Inflammatory macrophage treated with lipopolysaccharide for 1 hour (primary cell): ENCODE results near the gene IL1RAPL1.

Source experiments
- DNase-seq, 2 donors: peaks; one replicate each; pipeline ENCODE4 v3.0.0-alpha.2; 2020 to 2022

The IL1RAPL1 gene

GRCh38 chrX:29138003-29138402, 550.8 kb downstream of the IL1RAPL1 start:
- no peak for DNase-seq

DNA sequence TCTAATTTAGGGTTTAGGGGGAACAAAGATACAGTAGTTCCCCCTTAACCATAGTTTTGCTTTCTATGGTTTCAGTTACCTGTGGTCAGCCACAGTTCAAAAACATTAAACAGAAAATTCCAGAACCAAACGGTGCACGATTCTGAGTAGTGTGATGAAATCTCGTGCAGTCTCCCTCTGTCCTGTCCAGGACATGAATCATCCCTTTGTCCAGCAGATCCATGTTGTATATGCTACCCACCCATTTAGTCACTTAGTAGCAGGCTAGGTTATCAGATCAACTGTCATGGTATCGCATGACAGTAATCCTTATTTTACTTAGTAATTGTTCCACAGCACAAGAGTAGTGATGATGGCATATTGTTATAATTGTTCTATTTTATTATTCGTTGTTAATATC, 556.1 kb downstream of the IL1RAPL1 start:
- DNase-seq: no peak

DNA sequence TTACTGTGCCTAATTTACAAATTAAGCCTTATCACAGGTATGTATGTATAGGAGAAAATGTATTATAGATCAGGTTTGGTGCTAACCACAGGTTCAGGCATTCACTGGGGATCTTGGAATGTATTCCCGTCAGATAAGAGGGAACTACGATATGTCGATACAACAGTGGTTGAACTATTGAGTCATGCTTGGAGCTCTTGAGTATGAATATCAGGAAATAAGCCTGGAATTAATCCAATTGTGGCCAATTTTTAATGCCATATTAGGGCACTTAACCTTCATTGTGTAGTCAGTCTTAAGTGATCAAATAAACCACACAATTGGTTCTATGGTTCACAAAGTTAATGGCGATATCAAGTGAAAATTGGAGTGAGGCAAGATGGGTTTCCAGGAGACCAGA, 556.5 kb downstream of the IL1RAPL1 start:
- no peak for DNase-seq

DNA sequence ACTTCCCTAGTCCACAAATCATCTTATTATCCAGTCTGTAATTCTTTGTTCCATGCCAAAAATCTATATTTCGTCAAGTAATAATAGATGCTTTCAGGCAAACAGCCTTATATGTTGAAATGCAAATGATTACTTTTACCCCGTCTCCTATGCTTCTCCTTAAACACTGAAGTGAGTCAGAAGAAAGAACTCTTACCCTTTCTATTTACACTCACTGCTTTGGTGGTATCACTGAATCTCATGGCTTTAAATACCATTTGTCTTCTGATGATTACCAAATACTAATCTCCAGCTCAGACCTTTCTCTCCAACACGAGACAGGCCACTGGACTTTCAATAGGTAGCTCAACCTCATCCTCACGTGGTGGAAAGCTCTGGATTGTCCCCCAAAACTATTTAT, 558.1 kb downstream of the IL1RAPL1 start:
- no peak for DNase-seq

GRCh38 chrX:29148511-29148910, 561.3 kb downstream of the IL1RAPL1 start:
- no peak for DNase-seq

GRCh38 chrX:29155286-29155685, 568.0 kb downstream of the IL1RAPL1 start:
- DNase-seq: no peak

DNA sequence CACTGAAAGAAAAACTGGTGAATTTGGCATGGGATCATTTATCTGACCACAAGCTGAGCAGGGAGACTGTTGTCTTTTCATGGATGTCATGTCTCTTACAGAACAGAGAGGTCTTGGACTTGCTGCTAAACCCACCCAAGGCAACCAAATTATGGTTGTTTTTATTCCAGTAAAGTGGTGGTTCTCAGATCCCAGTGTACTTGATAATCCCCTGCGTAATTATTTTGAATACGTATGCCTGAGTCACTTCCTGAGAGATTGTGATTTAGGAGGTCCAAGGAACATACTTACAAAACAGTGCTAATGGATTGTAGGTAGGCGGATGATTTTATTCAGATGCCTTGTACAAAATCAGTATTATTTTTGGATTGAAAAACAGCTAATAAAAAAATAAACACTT, 585.6 kb downstream of the IL1RAPL1 start:
- no peak for DNase-seq

DNA sequence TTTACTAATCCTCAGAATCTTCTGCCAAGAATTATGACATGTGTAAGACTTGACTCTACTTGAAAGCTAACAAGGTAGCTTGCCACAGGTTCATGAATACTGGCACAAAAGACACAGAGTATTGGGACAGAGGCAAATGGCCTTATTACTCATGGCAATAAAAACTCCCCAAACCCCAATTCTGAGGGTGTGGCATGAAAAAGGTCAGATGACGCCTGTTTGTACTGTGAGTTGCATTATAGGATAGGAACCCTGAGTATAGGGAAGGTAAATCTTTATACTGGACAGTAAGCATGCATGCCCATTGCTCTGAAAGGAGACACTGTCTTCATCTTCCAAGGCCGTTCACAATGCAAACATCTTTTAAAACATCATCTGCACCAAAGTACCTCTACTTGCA, 600.0 kb downstream of the IL1RAPL1 start:
- no peak for DNase-seq

- DNase-seq: no peak
These were observed 609.3 kb downstream of the IL1RAPL1 start for GRCh38 chrX:29196501-29196900.

GRCh38 chrX:29215251-29215650, 628.0 kb downstream of the IL1RAPL1 start:
- DNase-seq: no peak

DNA sequence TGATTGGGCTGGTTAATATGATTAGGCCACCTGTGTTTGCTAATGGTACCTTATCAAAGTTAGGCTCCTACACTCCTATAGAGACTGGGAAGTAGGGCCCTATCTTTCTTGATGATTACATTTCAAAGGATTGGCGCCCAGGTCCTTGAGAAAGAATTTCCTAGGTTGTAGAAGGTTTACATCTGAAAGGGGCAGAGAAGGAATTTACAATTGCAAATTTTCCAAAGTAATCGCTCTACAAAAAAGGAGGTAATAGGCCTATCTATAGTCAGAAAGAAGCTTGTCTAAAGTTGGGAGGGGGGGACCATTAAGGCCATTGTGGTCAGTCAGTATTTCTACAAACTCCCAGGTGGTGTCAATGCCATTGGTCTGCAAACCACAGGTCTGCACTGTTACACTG, 638.4 kb downstream of the IL1RAPL1 start:
- no peak for DNase-seq

DNA sequence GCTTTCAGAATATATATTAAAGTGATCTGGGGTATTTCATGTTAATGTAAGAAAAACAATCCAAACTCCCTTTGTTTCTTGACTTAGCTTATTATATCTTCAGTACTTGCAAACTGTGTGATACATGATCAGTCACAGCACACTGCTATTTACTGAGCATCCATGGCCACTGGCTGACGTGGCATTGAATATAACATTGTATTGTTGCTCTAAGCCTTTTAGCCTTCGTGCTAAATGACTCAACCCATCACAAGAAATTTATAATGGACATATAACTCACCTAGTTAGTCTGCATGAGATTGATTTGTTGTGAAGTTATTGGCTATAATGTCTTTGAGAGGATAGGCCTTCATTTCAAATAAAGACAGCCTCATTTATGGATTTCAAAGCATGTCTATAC, 642.6 kb downstream of the IL1RAPL1 start:
- no peak for DNase-seq

- no peak for DNase-seq
These were observed 644.6 kb downstream of the IL1RAPL1 start for GRCh38 chrX:29231800-29232199.

GRCh38 chrX:29233592-29234183, 646.4 kb downstream of the IL1RAPL1 start:
- no peak for DNase-seq

- DNase-seq: no peak
These were observed 650.7 kb downstream of the IL1RAPL1 start for GRCh38 chrX:29237972-29238371.

DNA sequence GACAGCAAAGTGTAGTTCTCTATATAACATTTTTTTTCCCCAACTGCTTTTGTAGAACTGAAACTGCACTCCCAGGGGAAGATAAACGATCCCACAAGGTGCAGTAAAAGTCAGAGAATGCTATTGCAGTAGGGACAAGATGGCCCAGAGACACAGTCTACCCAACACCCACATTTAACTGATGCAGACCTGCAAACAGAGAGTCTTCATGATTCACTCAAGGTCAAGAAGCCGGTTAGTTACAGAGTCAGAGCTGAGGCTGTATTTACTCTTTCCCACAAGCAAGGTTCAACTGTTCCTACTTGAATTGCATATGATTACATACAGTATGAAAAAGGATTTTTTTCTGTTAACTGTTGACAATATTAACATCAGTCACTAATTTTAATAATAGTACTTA, 654.6 kb downstream of the IL1RAPL1 start:
- DNase-seq: no peak

DNA sequence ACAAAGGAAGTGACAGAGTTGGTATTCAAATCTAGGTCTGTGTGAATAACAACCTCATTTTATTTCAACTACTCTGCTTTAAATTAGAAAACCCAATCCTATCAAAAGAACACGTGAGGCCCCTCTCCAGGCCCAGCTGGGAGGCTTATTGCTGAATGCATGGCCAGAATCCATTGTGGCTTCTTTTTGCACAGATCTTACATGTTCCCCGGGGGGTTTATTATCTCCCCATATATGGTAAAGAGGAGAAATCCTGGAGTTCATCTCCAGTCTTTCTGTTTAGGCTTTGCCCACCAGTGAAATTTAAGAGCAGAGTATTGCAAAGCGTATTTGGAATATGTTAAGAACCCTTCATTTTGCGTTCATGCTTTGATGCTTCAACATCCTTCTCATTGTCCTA, 655.6 kb downstream of the IL1RAPL1 start:
- DNase-seq: no peak

DNA sequence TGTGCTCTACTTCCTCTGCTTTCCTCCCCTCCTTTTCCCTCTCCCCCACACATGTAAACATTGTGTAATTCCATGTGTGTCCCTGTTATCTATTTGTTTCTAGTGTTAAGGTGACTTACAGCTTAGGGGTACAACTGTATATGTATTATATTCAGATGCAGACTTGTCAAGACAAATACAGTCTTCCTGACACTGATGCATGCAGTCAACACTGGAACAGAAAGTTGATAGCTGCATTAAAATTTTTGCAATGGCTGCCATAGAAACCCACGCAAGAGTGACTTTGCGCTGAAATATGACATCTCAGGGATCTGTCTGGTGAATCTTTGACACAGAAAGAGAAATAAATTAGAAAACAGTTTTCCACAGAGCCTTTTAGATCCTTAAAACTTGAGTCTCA, 656.7 kb downstream of the IL1RAPL1 start:
- no peak for DNase-seq

DNA sequence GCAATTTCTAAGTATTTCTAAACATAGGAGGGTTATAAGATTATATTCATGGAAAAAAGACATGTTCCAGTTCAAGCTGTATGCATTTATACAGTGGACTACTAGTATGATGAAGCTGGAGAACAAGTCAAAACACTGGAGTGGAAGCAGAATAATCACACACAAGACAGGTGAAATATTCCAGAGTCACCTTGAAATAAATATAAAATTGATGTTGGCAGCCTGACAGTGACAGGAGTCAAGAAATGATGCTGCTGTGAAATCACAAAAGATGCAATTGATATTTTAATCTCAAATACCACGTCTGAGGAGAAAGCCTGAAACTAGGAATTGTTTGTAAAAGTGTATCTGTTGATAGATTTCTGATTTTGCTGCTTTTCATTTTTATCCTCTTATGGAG, 667.3 kb downstream of the IL1RAPL1 start:
- DNase-seq: no peak

DNA sequence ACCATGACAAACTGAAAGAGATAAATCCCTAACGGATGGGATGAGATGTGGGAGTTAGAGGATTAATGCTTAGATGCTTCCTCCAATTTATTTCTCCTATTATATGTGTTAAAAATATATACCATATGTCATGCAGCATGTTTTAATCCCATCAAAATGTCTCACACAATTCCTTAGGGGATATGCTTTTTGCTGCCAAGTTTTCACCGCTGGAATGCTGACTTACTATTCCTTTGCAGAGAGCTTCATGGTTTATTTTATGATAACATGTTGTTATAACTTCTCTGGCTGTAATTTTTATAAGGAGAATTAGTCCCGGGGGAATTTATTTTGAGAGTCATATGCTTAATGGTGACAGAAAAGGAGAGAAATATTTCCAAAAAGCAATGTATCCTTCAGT, 670.3 kb downstream of the IL1RAPL1 start:
- no peak for DNase-seq

DNA sequence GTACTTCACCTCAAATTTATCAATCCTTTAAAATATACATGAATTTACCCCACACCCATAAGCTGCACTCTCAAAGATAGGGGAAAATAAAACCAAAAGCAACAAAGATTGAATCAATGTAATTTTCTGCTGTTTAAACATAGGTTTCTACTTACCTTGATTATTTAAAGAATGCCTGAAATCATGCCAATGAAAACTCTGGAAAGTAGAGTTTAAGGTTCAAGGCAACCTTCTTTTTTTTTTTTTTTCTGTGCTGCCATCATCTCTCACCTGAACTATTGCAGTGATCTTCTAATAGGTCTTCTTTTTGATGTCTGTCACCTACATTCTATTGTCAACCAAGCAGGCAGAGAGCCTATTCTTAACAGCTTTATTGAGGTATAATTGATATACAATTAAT, 682.1 kb downstream of the IL1RAPL1 start:
- no peak for DNase-seq

- no peak for DNase-seq
These were observed 687.3 kb downstream of the IL1RAPL1 start for GRCh38 chrX:29274517-29274916.

- DNase-seq: no peak
These were observed 688.7 kb downstream of the IL1RAPL1 start for GRCh38 chrX:29275928-29276327.

GRCh38 chrX:29281078-29281742, 694.0 kb downstream of the IL1RAPL1 start:
- no peak for DNase-seq

- no peak for DNase-seq
These were observed 698.4 kb downstream of the IL1RAPL1 start for GRCh38 chrX:29285664-29286063.
